Measurements from ENCODE around the gene RHCG. TPM values are rescaled to one million over a fixed set of nuclear protein-coding genes. Genes with fewer than 3 reads are reported as not detected.
"Not testable (repeated sequence)": the region's sequence is repeated elsewhere in the genome, so short reads cannot be mapped to it uniquely, and the experiment has no call there.

RHCG gene
- total RNA-seq, 1 experiment from 2014 or later: not detected

DNA sequence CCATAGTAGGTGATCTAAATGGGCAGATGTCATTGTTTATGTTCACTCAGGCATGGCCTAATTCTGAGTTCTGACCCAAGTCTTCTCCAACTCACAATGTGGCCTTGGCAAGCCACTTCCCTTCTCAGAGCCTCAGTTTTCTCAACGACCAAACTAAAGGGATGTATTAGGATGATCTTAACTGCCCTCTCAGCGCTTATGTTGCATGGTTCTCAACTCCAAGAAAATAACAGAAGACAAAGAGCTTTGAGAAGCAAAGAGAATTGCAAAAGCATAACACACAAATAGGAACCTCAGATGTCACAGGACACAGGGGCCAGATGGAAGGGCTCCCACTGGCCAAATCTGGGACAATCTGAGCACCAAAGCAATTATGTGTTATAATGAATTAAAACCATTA, 8.6 kb downstream of the RHCG start:
- in situ Hi-C loops (cut with HindIII; ENCODE audit: low pct_unique_long_range_greater_than_20kb, low sequenced_read_pairs): no loop called here
- DNase-seq (ENCODE audit: low read depth): no peak

- in situ Hi-C loops (cut with HindIII; ENCODE audit: low pct_unique_long_range_greater_than_20kb, low sequenced_read_pairs): no loop called here
- DNase-seq (ENCODE audit: low read depth): no peak
Measured at GRCh38 chr15:89486726-89487050, 9.7 kb downstream of the RHCG start.

DNA sequence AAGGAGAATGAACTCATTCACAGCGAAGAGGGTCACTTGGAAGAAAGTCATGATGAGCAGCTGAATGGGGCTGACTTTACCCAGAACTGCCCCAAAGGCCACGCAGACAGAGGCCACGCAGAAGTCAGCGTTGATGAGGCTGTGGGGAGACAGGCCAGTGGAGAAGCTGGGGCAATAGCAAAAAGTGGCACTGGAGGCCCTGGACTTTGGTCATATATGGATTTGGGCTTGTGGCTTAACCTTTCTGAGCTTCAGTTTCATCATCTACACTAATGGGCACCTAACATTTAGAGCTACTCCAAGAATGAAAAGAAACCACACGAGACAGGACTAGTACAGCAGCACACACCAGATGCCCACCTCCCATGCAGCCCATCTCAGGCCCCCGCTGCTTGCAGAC, 13.3 kb downstream of the RHCG start:
- in situ Hi-C loops (cut with HindIII; ENCODE audit: low pct_unique_long_range_greater_than_20kb, low sequenced_read_pairs): no loop called here
- DNase-seq (ENCODE audit: low read depth): no peak

DNA sequence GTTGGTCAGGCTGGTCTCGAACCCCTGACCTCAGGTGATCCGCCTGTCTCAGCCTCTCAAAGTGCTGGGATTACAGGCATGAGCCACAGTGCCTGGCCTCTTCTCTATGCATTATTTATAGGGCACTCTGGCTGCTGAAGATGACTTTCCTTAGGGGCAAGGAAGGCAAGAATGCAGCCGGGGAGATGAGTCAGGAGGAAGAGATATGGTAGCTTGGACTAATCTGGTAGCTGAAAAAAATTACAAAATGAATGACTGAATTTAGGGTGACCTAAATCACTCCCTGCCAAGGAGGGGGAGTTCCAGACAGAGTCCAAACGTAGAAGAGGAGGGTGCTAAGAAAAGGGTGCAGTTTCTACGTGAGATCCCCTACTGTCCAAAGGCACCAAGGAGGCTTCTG, 14.2 kb downstream of the RHCG start:
- in situ Hi-C loops (cut with HindIII; ENCODE audit: low pct_unique_long_range_greater_than_20kb, low sequenced_read_pairs): no loop called here
- DNase-seq (ENCODE audit: low read depth): no peak

DNA sequence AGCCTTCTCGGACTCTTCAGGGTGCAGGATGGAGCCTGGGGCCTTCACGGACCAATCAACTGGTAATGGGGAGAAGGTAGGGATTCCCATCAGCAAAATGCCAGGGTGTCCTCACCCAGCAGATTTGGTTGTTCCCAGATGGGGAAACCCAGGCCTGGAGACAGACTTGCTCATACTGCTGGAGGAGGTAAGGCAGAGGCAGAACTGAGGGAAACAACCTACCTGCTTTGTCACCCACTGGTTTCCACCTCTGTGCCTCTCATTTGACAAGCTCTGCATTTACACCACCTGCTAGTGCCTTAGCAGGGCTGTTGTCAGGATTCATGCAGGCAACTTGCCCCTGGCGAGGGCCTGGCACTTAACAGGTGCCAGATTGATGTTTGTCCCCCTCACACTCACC, 15.9 kb downstream of the RHCG start:
- DNase-seq (ENCODE audit: low read depth): no peak
- in situ Hi-C loops (cut with HindIII; ENCODE audit: low pct_unique_long_range_greater_than_20kb, low sequenced_read_pairs): no loop called here

- no peak for DNase-seq (ENCODE audit: low read depth)
- in situ Hi-C loops (cut with HindIII; ENCODE audit: low pct_unique_long_range_greater_than_20kb, low sequenced_read_pairs): no loop called here
Measured at GRCh38 chr15:89479173-89479572, 17.2 kb downstream of the RHCG start.

DNA sequence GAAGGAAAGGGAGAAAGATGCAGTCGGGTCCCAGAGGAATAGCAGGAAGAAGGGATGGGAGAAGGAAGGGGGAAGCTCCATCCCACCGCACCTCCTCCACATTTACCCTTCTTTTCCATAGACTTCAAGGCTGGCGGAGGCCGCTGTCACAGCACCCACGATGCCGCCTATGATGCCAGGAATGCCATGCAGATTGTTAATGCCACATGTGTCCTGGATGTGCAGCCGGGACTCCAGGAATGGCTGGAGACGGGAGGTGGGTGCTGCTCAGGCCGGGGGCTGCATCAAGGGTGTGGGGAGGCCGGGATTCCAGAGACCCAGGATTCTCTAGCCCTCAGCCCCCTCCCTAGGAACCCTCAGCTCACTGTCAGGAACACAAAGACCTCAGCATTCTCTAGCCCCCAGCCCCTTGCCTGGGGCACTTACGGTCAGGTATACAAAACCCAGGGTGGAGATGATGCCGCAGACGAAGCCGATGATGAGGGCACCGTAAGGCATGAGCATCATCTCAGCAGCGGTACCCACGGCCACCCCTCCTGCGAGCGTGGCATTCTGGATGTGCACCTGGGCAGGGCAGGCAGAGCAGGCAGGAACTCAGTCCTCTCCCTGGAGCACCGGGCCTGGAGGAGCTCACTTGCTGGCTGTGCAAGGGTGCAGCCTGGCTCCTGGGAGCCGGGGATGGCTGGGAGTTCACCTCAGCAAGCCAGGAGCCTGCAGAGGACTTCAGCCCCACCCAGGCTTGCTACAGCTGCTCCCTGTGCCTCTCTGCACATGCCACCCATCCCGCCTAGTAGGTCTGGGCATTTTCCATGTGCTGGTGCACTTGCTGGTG, 18.8 kb downstream of the RHCG start:
- DNase-seq (ENCODE audit: low read depth): no peak
- in situ Hi-C loops (cut with HindIII; ENCODE audit: low pct_unique_long_range_greater_than_20kb, low sequenced_read_pairs): no loop called here

- in situ Hi-C loops (cut with HindIII; ENCODE audit: low pct_unique_long_range_greater_than_20kb, low sequenced_read_pairs): no loop called here
- no peak for DNase-seq (ENCODE audit: low read depth)
Measured at GRCh38 chr15:89475661-89476060, 20.7 kb downstream of the RHCG start.

GRCh38 chr15:89472785-89473256, 23.6 kb downstream of the RHCG start:
- DNase-seq (ENCODE audit: low read depth): peak; percentile 59
- in situ Hi-C loops (cut with HindIII; ENCODE audit: low pct_unique_long_range_greater_than_20kb, low sequenced_read_pairs): no loop called here

GRCh38 chr15:89469426-89470096, 26.8 kb downstream of the RHCG start:
- no peak for DNase-seq (ENCODE audit: low read depth)
- in situ Hi-C loops (cut with HindIII; ENCODE audit: low pct_unique_long_range_greater_than_20kb, low sequenced_read_pairs): no loop called here

GRCh38 chr15:89468813-89469212, 27.6 kb downstream of the RHCG start:
- in situ Hi-C loops (cut with HindIII; ENCODE audit: low pct_unique_long_range_greater_than_20kb, low sequenced_read_pairs): not testable (repeated sequence)
- peak; percentile 28 for DNase-seq (ENCODE audit: low read depth)

DNA sequence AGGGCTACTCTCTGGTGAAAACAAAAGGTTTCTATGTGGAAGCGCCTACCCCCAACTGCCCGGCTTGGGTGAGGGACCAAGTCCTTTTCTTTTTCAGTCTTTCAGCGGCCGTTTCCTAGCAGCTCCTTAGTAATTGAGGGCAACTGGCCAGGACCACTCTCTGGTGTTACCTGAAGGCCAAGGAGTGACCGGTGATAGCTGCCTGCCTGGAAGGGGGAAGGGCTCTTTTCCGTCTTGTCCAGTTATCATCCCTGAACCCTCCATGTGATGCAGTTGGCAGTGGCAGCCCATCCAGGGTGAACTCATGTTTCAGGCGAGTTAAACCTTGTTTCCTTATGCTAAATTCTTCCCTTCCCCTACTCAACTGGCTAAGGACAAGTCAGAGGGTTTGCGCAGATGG, 33.3 kb downstream of the RHCG start:
- no peak for DNase-seq (ENCODE audit: low read depth)
- in situ Hi-C loops (cut with HindIII; ENCODE audit: low pct_unique_long_range_greater_than_20kb, low sequenced_read_pairs): no loop called here

DNA sequence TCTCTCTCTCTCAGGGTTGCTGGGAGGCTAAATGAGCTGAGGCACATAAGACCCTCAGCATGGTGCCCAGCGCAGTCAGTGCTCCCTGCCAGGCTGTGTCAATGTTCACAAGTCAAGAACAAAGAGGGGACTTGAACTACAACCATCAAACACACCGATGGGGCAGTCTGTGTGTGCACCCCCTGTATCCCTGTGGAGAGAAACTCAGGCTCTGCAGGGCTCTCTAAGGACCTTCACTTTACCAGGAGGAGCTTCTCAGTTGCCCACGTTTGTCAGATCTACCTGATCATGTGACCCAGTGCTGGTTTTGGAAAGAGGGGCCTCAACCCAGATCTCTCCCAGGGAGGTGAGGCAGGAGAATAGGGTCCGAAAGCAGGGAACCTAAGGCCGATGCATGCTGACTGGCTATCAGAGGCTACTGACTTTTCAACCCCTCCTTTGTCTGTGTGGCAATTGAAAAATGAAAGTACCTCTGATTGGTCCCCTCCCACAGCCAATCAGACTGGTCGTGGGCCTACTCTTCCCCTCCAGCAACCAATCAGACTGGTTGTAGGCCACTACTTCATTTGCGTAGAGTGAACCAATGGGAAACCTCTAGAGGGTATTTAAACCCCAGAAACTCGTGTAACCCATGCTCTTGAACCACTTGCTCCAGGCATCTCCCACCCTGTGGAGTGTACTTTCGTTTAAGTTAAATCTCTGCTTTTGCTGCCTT, 34.0 kb downstream of the RHCG start:
- in situ Hi-C loops (cut with HindIII; ENCODE audit: low pct_unique_long_range_greater_than_20kb, low sequenced_read_pairs): no loop called here
- DNase-seq (ENCODE audit: low read depth): peak; percentile 93

DNA sequence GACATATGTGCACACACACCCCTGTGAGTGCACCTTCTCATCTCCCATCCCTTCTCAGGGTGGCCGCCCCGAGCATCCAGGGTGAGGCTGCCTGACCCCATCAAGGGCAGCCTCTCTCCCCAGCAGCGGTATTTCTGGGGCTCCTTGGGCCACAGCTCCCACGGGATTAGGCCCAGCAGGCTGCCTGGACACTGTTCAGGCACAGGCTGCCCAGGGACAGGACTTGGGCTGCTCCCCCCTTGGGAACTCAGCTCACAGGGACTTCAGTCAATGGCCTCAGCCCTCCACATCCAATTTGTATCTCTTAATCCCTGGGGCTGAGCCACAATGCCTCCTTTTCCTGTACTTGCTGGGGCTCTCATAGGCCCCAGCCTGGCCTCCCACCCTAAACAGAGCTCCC, 35.0 kb downstream of the RHCG start:
- DNase-seq (ENCODE audit: low read depth): no peak
- in situ Hi-C loops (cut with HindIII; ENCODE audit: low pct_unique_long_range_greater_than_20kb, low sequenced_read_pairs): no loop called here

DNA sequence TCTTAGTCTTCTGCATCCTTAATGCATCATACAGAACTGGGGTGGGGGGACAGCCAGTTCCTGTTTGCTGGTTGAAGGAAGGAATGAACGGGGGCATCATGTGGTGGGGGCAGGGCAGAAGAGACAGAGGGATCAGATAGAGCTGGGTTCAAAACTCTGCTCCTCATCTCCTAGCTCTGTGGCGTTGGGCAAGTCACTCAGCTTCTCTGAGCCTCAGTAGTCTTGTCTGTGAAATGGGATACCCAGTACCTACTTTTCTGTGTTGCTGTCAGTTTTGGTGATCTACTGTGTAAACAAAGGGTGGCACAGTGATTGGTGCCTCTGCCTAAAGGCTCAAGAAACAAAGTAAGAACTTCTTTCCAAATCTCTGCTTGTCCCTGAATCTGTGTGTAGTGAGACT, 36.3 kb downstream of the RHCG start:
- no peak for DNase-seq (ENCODE audit: low read depth)
- in situ Hi-C loops (cut with HindIII; ENCODE audit: low pct_unique_long_range_greater_than_20kb, low sequenced_read_pairs): no loop called here

DNA sequence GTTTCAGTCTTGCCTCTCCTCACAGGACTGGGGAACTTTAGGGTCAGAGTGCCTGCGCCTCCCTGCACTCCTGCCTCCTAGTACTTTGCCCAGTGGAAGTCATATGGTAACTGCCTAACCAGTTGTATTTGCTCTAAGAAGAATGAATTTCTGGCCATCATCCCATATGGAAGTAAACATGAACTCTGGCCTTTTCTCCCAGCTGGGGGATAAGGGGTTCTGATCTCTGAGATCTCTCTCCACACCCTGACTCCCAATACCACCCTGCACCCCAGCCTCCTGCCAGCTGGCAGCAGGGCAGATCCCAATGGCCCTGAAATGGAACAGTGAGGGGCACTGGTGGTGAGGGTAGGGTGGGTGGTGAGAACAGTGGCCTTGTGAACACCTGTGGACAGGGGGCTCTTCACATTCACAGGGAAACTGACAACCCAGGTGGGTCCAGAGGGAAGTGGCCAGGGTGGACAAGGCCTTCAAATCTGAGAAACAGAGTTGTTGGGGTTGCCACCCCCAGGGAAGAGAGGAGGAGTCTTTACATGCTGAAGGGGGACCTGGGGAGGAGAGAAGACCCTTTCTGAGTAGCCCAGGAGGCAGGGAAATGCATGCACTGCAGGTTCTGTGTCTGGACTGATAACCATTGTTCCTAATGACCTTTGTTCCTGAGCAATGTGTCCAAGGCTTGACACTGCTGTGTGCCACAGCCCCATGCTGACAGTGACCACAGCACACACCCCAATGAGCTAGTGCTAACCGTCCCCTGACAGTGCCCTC, 36.9 kb downstream of the RHCG start:
- DNase-seq (ENCODE audit: low read depth): no peak
- in situ Hi-C loops (cut with HindIII; ENCODE audit: low pct_unique_long_range_greater_than_20kb, low sequenced_read_pairs): no loop called here

DNA sequence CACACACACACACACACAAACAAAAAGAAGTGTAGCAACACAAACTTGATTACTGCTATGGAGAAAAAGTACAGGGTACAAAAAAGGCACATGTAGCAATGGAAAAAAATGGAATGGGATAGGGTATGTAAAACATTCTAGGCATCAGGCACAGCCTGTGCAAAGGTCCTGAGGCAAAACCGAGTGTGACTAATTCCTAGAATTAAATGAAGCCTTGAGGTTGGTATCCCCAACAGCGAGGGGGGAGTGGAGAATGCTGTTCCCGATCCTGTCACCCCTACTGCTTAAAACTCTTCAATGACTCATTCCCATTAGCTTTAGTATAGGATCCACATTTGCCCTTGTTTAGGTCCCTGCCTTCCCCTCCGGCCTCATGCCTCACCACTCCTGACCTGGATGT, 37.9 kb downstream of the RHCG start:
- in situ Hi-C loops (cut with HindIII; ENCODE audit: low pct_unique_long_range_greater_than_20kb, low sequenced_read_pairs): no loop called here
- no peak for DNase-seq (ENCODE audit: low read depth)

DNA sequence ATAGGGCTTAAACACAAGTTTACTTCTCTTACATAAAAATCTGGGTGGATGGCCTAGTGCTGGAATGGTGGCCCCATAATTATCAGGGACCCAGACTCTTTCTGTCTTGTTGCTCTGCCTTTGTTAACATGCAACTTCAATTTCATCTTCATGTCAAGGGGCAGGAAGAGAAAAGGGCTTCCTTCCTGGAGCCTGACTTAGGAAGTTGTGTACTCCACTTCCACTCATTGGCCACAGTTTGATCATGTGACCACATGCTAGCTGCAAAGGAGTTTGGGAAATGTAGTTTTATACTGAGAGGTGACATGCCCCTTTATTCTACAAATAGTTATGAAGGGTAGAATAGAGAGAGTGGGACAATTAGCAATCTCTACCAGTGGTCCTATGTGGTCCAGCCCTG, 39.3 kb downstream of the RHCG start:
- DNase-seq (ENCODE audit: low read depth): peak; percentile 57
- in situ Hi-C loops (cut with HindIII; ENCODE audit: low pct_unique_long_range_greater_than_20kb, low sequenced_read_pairs): no loop called here

GRCh38 chr15:89455535-89455934, 40.8 kb downstream of the RHCG start:
- DNase-seq (ENCODE audit: low read depth): no peak
- in situ Hi-C loops (cut with HindIII; ENCODE audit: low pct_unique_long_range_greater_than_20kb, low sequenced_read_pairs): no loop called here

All from Caki2 (cell line).